ENCODE data around the gene RALA. TPM values are rescaled to one million over a fixed set of nuclear protein-coding genes. Genes with fewer than 3 reads are reported as not detected.

Gene RALA
- total and polyA plus RNA-seq, 3 donors from 2014 or later: 13.6 to 27.9 (median 15.9) TPM

DNA sequence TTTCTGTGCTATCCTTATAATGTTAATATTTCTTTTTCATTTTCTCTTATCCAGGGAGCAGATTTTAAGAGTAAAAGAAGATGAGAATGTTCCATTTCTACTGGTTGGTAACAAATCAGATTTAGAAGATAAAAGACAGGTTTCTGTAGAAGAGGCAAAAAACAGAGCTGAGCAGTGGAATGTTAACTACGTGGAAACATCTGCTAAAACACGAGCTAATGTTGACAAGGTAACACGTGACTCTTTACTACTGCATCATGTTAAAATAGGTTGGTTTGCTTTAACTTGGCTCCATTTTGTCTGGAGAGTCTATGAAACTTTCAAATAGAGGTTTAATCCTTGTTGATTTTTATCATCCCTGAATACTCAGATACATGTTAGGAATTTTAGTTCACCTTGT, 73.3 kb downstream of the RALA start:
- DNase-seq: no peak
- Histone ChIP-seq H3K27ac (no peak overlapping the region), H3K36me3 (ENCODE audit: low read depth, missing control alignments) (no peaks in the 10 kb centered on the region), H3K4me3 (no peak overlapping the region), H3K9me3 (no peaks in the 10 kb centered on the region), H3K4me1 (no peaks in the 10 kb centered on the region), H3K27me3 (no peaks in the 10 kb centered on the region)
- intact Hi-C loops (cut with DNase I; ENCODE audit: low total_unique reads): no loop called here
- TF ChIP-seq POLR2A (IDR thresholded peaks at IDR 0.05) (no peak), CTCF (IDR thresholded peaks at IDR 0.05) (no peak)
- WGBS, 2 donors: 74 to 80% methylated on average over 3 of the region's 3 CpGs

GRCh38 chr7:39697483-39697882, 74.1 kb downstream of the RALA start:
- intact Hi-C loops (cut with DNase I; ENCODE audit: low total_unique reads): no loop called here
- no peak overlapping the region for H3K4me3 ChIP-seq
- WGBS, 2 donors: 71 to 73% methylated on average over 1 of the region's 1 CpG
- TF ChIP-seq CTCF (IDR thresholded peaks at IDR 0.05) (no peak), POLR2A (IDR thresholded peaks at IDR 0.05) (no peak)
- no peak for DNase-seq
- no peaks in the 10 kb centered on the region for H3K36me3 ChIP-seq (ENCODE audit: low read depth, missing control alignments)
- no peaks in the 10 kb centered on the region for H3K4me1 ChIP-seq
- no peaks in the 10 kb centered on the region for H3K9me3 ChIP-seq
- H3K27ac ChIP-seq: no peak overlapping the region
- no peaks in the 10 kb centered on the region for H3K27me3 ChIP-seq

- intact Hi-C loops (cut with DNase I; ENCODE audit: low total_unique reads): no loop called here
- H3K9me3 ChIP-seq: no peaks in the 10 kb centered on the region
Measured at GRCh38 chr7:39700165-39700564, 76.8 kb downstream of the RALA start.

GRCh38 chr7:39700932-39701331, 77.6 kb downstream of the RALA start:
- H3K27ac ChIP-seq: no peak overlapping the region
- H3K4me3 ChIP-seq: no peak overlapping the region
- H3K4me1 ChIP-seq: no peaks in the 10 kb centered on the region
- H3K27me3 ChIP-seq: no peaks in the 10 kb centered on the region
- TF ChIP-seq POLR2A (IDR thresholded peaks at IDR 0.05) (no peak), CTCF (IDR thresholded peaks at IDR 0.05) (no peak)
- no peaks in the 10 kb centered on the region for H3K36me3 ChIP-seq (ENCODE audit: low read depth, missing control alignments)
- intact Hi-C loops (cut with DNase I; ENCODE audit: low total_unique reads): no loop called here
- H3K9me3 ChIP-seq: no peaks in the 10 kb centered on the region
- 82 to 93% methylated on average over 8 of the region's 8 CpGs for WGBS, 2 donors
- peak; percentile 35 for DNase-seq

More at GRCh38 chr7:39700165-39700564, 76.8 kb downstream of the RALA start:
- 93 to 100% methylated on average over 2 of the region's 2 CpGs for WGBS, 2 donors
- H3K4me3 ChIP-seq: no peak overlapping the region
- H3K36me3 ChIP-seq (ENCODE audit: low read depth, missing control alignments): no peaks in the 10 kb centered on the region
- no peak for DNase-seq
- H3K27me3 ChIP-seq: no peaks in the 10 kb centered on the region
- TF ChIP-seq POLR2A (IDR thresholded peaks at IDR 0.05) (no peak), CTCF (IDR thresholded peaks at IDR 0.05) (no peak)
- H3K27ac ChIP-seq: no peak overlapping the region
- no peaks in the 10 kb centered on the region for H3K4me1 ChIP-seq

- Histone ChIP-seq H3K4me3 (no peak overlapping the region), H3K36me3 (ENCODE audit: low read depth, missing control alignments) (no peaks in the 10 kb centered on the region), H3K9me3 (no peaks in the 10 kb centered on the region), H3K27ac (no peak overlapping the region), H3K4me1 (no peaks in the 10 kb centered on the region), H3K27me3 (no peaks in the 10 kb centered on the region)
- intact Hi-C loops (cut with DNase I; ENCODE audit: low total_unique reads): no loop called here
- TF ChIP-seq CTCF (IDR thresholded peaks at IDR 0.05): no peak
- no peak for TF ChIP-seq POLR2A (IDR thresholded peaks at IDR 0.05)
- no peak for DNase-seq
- 87 to 88% methylated on average over 4 of the region's 4 CpGs for WGBS, 2 donors
Measured at GRCh38 chr7:39702133-39702532, 78.8 kb downstream of the RALA start.

All from testis (tissue), 3 donors.